GM19238 (cell line): ENCODE measurements around the gene SHC3.

Source experiments
- DNase-seq: peaks from one replicate; pipeline ENCODE4 v3.0.0; 2011; ENCODE audit warnings: low spot score; ENCODE audit not compliant: insufficient read length

Gene SHC3

DNA sequence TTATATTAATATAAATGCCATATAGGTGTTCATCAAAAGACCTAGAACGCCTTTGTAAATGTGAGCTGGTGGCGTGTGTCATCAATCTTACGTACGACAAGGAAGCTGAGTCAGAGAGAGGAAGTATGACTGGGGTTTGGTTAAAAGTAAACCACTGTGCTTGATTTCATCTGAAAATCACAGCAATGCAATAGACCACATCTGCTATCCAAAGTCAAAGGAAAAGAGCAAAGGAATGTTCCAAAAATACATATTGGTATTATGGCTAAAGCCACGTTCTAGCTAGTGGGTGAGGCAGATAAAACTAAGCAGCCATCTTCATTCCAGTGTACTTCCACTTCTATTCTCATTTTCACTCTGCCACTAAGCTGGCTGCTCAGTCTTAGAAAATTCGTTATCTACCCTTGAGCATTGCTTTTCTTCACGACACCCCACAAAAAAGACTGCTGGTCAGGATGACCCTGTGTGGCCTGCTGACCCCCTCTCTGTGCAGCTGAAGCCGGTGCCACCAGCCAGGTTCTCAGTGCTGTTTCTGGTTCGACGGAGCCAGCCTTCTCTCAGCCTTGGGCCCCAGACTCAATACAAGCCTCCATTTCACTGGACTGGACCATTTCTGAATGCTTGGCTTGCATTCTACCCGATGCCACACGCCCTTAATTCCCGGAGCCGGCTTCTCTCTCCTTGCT, 23.8 kb downstream of the SHC3 start:
- no peak for DNase-seq

DNA sequence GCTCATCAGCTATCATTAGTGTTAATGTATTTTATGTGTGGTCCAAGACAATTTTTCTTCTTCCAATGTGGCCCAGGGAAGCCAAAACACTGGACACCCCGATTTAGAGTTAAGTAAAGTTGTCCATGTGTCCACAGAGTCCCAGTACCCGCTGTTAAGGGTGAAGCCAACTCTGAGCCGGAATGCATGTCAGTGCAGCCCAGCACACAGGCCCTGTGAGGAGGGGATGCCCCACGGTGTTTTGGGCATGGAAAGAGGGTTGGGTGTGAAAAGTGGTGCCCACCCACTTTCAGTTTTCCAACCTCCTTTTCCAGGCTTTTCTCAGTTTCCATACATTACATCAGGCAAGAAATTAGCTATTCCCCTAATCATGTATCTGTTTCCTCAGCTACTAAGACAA, 24.4 kb downstream of the SHC3 start:
- no peak for DNase-seq

DNA sequence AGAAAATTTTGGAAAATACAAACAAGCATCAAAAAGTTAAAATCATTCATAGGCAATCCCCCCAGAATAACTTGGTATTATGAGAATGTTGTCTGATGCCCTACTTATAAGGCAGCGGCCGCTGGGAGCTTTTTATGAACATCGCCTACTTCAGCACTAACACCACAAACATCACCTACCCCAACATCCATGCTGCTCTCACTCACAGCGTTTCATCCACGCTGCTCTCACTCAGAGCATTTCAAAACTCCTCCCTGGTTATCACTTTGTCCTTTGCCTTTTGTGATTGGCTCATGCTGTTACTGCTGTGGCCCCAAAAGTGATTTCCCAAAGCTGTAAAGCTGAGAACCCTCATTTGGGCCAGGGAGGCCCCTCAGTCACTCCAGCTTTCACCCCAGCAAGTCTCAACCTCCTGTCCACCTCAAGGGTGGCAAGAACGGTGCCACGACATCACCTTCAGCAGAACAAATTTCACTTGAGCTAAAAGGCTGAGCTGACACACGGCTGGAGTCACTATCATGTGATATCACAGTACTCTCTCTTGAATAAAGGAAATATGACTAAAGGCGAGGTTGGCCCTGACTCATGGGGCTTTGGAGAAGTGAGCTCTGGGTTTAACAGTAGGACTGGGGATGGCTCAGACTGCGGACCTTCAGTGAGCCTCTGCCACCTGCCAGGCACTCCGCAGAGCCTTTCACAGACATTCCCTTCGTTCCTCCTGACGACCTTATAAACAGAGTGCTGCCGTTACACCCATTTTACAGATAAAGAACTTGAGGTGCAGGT, 25.2 kb downstream of the SHC3 start:
- DNase-seq = no peak

DNA sequence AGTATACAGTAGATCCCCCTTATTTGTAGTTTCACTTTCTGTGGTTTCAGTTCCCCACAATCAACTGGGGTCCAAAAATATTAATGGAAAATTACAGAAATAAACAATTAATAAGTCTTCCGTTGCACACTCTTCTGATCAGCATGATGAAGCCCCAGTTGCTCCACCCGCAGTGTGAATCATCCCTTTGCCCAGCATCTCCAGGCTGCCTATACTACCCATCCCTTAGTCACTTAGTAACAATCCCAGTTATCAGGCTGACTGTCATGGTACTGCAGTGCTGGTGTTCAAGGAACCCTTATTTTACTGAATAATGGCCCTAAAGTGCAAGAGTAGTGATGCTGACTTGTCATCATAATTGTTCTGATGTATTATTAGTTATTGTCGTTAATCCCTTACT, 28.9 kb downstream of the SHC3 start:
- DNase-seq = no peak

DNA sequence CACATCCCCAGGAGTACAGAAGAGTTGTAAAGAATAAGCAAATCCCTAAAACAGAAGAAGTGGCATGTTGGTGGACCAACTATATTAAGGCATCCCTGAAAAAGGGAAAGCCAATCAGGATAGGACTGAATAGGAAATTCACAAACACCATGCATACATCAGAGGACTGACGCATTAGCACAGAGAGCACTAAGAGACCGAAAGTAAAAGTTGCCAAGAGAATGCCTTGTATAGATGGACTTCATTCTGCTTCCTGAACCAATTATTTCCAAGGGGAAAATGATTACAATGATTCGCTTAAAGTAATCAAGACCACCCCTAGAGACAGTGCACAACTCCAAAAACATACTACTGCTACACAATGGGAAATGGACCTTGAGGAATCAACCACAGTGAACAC, 33.5 kb downstream of the SHC3 start:
- DNase-seq = no peak

DNA sequence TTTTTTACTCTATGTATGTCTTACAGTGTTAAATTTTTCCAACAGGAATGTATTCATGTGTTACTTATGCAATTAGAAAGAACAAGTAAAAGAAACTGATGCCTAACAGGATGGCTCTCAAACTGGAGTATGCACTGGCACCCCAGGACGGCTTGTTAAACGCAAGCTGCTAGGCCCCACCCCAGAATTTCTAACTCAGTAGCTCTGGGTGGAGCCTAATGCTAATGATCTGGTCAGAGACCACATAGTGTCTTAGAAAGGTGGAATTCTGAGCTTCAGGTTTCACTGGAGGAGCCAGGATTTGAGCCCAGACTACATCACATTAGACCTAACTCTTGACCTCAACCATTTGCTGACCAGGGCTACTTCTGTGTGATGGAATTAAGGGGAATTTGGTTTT, 34.4 kb downstream of the SHC3 start:
- no peak for DNase-seq

DNA sequence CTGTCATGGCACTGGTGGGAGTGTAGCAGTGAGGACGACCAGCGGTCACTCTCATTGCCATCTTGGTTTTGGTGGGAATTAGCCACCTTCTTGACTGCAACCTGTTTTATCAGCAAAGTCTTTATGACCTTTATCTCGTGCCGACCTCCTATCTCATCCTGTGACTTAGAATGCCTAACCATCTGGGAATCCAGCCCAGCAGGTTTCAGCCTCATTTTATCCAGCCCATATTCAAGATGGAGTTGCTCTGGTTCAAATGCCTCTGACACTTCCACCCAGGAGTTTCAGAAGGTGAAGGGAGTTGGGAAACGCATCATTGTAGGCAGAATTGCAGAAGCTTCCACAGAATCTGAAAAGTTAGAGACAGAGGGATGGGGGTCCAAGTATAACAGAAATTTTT, 35.4 kb downstream of the SHC3 start:
- no peak for DNase-seq

DNA sequence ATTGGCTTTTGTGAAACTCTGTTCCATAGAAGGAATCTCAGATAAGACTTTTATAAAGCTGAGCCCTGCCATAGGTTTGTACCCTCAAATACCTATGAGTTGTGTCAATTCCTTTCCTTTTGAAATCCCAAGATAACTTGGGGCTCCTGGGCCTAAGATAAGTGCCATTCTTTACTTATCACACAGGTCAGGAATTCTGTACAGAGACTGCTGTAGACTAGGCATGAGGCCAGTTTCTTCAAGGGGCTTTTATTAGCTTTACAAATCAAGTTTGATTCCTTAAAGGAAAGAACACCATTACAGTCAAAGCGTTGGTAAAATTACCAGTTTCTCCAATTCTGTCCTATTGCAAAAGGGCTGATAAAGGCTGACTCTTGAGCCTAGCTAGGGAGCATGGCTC, 39.2 kb downstream of the SHC3 start:
- DNase-seq = no peak

DNA sequence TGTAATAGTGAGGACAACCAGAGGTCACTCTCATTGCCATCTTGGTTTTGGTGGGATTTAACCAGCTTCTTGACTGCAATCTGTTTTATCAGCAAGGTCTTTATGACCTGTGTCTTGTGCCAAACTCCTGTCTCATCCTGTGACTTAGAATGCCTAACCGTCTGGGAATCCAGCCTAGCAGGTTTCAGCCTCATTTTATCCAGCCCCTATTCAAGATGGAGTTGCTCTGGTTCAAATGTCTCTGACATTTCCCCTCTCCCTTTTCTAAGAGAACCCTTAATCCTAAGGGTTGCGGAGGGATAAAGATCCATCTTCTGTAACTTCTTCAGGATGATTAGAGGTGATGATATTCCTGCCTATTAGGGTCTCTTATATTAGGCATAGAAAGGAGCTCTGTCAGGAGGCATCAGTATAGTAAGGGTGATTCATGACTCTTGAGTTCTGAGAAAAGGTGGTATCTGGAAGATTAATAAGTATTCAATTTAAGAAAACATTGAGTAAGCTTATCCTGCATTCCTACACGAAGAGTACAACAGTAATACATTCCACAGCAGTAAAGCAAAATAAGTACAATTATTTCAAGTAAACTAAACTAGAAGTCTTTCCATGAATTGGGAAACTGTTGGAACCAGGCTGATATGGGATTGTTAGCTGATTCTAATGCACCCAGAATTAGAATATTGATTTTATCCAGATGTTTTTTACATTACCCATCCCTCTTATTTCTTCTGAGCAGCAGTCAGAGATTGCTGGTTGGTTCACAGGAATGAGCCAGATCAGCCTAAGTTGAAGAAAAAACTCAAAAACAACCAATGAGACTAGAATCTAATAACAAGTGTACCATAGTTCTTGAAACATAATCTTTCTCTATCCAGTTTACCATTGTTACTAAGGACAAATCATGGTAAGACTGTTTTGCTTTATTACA, 39.9 kb downstream of the SHC3 start:
- DNase-seq = no peak

DNA sequence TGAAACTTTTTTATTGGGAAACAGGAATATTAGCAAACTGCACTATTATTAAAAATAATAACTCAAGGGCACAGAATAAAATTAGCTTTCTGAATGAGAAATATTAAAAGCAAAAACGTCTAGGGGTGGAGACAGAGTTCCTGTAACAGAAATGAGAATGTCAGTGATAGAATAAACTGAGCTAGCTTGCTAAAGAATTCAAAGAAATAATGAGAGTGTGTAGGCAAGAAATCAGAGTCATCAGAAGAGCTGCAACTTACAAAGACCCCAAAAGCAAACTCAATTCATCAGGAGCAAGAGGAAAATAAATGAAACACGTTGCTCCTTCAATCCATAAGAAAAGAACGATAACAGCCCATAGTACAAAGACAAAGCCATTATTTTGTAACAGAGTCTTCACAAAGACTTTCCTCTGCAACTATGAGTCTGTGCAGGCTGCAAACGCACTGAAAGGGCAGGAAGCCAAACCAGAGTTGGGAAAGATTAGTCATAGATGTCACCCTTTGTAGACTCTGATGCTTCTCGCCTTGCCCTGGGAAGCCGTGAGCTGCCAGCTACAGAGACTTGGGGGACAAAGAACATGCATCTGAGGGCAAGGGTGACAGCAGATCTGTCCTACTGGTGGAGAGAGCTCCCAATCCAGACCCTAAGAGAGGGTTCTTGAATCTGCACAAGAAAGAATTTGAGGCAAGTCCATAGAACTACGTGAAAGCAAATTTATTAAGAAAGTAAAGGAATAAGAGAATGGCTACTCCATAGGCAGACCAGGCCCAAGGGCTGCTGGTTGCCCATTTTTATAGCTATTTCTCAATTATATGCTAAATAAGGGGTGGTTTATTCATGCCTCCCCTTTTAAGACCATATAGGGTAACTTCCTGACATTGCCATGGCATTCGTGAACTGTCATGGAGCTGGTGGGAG, 40.8 kb downstream of the SHC3 start:
- no peak for DNase-seq

DNA sequence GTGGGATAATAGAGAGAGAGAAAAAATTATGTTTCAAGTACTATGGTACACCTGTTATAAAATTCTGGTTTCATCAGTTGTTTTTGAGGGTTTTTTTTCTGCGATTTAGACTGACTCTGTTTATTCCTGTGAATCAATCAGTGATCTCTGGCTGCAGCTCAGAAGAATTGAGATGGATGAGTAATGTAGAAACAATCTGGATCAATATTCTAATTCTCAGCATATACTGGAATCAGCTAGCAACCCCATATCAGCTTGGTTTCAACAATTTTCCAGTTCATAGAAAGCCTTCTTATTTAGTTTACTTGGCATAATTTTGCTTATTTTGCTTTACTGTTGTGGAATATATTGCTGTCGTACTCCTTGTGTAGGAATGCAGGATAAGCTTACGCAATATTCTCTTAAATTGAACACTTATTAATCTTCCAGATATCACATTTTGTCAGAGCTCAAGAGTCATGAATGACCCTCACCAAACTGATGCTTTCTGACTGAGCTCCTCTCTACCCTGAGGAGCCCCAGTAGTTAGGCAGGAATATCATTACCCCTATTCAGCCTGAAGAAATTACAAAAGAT, 42.9 kb downstream of the SHC3 start:
- DNase-seq = no peak

DNA sequence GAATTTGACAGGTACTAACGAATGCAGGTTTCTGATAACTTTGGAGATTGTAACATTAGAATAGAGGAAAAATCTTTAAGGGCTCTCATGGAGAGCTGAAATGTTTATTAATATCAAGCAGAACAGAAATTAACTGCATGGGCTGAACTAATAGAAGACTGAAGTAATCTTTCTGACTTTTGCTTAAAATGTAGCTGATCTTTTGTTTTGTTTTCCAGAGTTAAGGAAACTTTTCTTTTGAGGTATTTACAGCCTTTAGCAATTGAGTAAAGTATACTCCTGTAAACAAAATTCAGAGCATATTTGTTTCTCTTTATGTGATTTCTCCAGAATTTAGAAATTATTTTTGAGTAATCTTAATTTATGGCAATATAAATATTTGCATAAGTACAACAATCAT, 43.9 kb downstream of the SHC3 start:
- DNase-seq = no peak

DNA sequence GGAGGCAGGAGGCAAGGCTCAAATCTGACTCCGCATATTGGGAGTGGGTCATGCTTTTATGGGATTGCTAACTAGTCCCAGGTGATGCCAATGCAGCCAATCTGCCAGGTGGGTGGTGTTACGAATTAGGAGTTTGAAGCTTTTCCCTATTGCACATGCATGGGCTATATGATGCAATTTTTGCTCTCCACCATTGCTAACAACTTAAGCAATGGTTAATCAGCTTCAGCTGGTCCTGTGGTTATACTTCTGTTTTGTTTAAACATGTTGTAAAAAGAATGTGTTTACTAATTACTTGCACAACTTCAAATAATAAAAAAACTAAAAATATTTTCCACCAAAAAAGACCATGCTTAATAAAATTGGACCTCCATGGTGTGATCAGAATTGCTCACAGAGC, 55.7 kb downstream of the SHC3 start:
- no peak for DNase-seq

DNA sequence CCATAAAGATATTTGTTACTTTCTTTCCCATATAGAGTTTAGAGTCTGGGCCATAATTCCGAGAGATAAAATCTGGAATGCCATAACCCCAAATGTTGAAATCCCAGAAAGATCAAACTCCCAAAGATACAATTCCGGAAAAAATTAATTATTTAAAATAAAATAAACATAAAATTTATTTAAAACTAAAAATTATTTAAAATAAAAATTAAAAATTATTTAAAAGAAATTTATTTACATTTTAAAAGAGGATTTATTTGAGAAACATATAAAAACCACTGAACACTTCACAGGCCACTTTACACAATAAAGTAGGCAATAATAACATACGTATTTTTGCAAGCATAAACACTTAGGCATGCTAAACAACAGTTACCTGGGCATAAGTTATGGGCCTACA, 57.9 kb downstream of the SHC3 start:
- DNase-seq = no peak

DNA sequence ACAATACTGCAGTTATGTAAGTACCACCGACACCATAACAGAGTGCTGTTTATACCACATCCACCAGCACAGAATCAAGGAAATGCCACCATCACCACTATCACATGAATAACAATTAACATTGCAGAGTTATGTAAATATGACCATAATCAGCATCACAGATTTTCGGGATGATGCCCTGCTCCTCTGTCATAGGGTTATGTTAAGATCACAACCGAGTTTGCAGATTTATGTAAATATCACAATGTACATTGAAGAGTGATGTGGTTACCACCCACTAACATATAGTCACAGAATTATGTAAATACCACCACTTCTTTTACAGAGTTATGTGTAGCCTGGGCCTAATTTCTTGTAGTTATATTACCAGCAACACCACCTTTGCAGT, 61.8 kb downstream of the SHC3 start:
- DNase-seq = no peak

DNA sequence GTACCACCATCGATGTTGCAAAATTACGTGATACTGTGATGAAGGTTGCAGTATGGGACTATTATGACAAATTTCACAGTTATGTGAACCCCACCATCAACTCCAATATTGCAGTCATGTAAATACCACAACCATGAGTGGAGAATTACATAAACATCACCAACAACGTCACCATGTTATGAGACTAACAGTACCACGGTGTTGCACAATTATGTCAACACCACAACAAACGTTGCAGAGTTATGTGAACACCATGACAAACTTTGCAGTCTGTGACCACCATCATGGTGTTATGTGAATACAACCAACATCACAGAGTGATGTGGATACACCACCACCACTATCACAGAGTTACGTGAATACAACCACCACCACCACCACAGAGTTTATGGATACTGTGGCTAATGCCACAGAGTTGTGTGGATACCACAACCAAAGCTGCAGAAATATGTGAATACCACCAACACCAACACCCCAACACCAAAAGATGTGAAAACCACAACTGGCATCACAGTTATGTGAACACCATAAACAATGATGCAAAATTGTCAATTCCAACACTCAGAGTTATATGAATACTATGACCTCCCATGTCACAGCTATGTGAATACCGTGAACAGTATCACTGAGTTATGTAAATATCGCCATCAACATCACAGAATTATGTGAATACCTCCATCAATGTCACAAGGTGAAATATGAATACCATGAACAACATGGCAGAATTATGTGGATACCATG, 62.4 kb downstream of the SHC3 start:
- DNase-seq = no peak

DNA sequence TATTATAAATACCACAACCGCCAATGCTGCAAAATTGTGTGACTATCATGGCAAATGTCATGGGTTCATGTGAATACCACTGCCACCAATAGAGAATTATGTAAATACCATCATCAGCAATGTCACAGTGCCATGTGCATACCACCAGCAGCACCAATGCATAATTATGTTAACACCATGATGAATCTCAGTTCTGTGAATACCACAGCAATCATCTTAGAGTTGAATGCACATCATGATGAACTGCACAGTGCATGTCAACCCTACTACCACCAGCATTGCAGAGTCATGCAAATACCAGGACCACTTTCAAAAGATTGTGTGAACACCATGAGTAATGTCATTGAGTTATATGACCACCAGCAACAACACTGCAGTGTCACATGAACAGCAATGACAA, 63.2 kb downstream of the SHC3 start:
- no peak for DNase-seq

DNA sequence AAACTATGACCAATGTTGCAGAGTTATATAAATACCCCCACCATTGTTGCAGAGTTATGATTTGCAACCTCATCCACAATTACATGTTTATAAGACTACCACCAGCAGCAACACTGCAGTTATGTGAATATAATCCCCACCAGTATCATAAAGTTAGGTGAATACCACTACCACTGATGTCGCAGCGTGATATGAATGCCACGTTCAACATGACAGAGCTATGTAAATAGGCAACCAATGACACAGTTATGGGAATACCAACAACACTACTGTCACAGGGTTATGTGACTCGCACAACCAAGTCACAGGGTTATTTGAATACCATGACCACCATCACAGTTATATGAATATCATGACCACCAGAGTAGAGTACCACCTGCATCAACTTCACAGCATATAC, 63.9 kb downstream of the SHC3 start:
- no peak for DNase-seq

DNA sequence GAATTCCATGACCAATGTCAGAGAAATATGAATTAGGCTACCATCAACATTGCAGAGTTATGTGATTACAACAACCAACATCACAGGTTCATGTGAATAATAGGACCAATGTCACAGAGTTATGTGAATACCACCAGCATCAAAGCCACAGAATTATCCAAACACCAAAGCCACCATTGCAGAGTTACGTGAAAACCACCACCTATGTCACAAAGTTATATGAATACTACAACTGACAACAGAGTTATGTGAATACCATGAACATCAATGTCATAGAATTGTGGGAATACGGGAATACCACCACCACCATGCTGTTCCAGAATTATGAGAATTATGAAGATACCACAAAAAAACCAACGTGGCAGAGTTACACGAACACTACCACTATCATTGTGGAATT, 64.8 kb downstream of the SHC3 start:
- no peak for DNase-seq

DNA sequence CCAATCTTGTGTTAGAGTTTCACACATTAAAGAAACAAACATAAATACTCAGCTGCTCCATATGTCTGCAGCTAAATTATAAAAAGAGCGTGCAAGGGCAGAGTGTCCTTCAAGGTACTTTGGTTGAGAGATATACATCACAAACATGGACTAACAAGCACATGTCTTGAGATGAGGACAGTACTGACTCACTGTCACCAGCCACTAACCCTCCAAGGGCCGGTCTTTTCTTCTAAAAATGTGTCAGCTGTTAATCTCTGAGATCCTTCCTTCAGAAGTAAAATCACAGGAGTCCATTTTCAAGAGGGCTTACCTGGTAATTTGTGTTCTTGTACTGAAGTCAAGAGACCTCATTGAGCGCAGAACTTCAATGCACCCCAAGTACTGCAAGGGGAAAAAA, 66.4 kb downstream of the SHC3 start:
- DNase-seq = no peak
